ENCODE measurements around the gene GABRP.

Gene GABRP

GRCh38 chr5:170846416-170846815 lies 62.9 kb downstream of the GABRP start:
- Histone ChIP-seq H3K9me3 (ENCODE audit: severe bottlenecking) (no peaks in the 10 kb centered on the region), H3K27ac (no peak overlapping the region), H3K4me3 (ENCODE audit: low read depth, low read length) (no peak overlapping the region), H3K36me3 (no peaks in the 10 kb centered on the region), H3K27me3 (ENCODE audit: insufficient read depth, low read depth, severe bottlenecking) (no peaks in the 10 kb centered on the region)
- DNase-seq = no peak
- TF ChIP-seq CTCF (IDR thresholded peaks at IDR 0.05; ENCODE audit: low read depth, low read length) = no peak

GRCh38 chr5:170846846-170847245 lies 63.3 kb downstream of the GABRP start:
- H3K27me3 ChIP-seq (ENCODE audit: insufficient read depth, low read depth, severe bottlenecking) = no peaks in the 10 kb centered on the region

GRCh38 chr5:170848033-170848432 lies 64.5 kb downstream of the GABRP start:
- H3K36me3 ChIP-seq = no peaks in the 10 kb centered on the region
- no peak for DNase-seq

More at GRCh38 chr5:170846846-170847245, 63.3 kb downstream of the GABRP start:
- TF ChIP-seq CTCF (IDR thresholded peaks at IDR 0.05; ENCODE audit: low read depth, low read length) = no peak
- no peak overlapping the region for H3K4me3 ChIP-seq (ENCODE audit: low read depth, low read length)
- DNase-seq = no peak
- H3K9me3 ChIP-seq (ENCODE audit: severe bottlenecking) = no peaks in the 10 kb centered on the region
- no peak overlapping the region for H3K27ac ChIP-seq
- H3K36me3 ChIP-seq = no peaks in the 10 kb centered on the region

GRCh38 chr5:170849374-170849773 lies 65.8 kb downstream of the GABRP start:
- no peaks in the 10 kb centered on the region for H3K27me3 ChIP-seq (ENCODE audit: insufficient read depth, low read depth, severe bottlenecking)
- H3K36me3 ChIP-seq = no peaks in the 10 kb centered on the region
- no peak for TF ChIP-seq CTCF (IDR thresholded peaks at IDR 0.05; ENCODE audit: low read depth, low read length)
- no peak overlapping the region for H3K27ac ChIP-seq
- no peaks in the 10 kb centered on the region for H3K9me3 ChIP-seq (ENCODE audit: severe bottlenecking)
- H3K4me3 ChIP-seq (ENCODE audit: low read depth, low read length) = no peak overlapping the region
- DNase-seq = no peak

More at GRCh38 chr5:170848033-170848432, 64.5 kb downstream of the GABRP start:
- Histone ChIP-seq H3K9me3 (ENCODE audit: severe bottlenecking) (no peaks in the 10 kb centered on the region), H3K27ac (no peak overlapping the region), H3K4me3 (ENCODE audit: low read depth, low read length) (no peak overlapping the region), H3K27me3 (ENCODE audit: insufficient read depth, low read depth, severe bottlenecking) (no peaks in the 10 kb centered on the region)
- TF ChIP-seq CTCF (IDR thresholded peaks at IDR 0.05; ENCODE audit: low read depth, low read length) = no peak

- no peaks in the 10 kb centered on the region for H3K27me3 ChIP-seq (ENCODE audit: insufficient read depth, low read depth, severe bottlenecking)
- H3K27ac ChIP-seq = no peak overlapping the region
- DNase-seq = no peak
- no peak overlapping the region for H3K4me3 ChIP-seq (ENCODE audit: low read depth, low read length)
- H3K9me3 ChIP-seq (ENCODE audit: severe bottlenecking) = no peaks in the 10 kb centered on the region
- TF ChIP-seq CTCF (IDR thresholded peaks at IDR 0.05; ENCODE audit: low read depth, low read length) = no peak
- no peaks in the 10 kb centered on the region for H3K36me3 ChIP-seq
These were observed 71.0 kb downstream of the GABRP start for GRCh38 chr5:170854566-170854965.

DNA sequence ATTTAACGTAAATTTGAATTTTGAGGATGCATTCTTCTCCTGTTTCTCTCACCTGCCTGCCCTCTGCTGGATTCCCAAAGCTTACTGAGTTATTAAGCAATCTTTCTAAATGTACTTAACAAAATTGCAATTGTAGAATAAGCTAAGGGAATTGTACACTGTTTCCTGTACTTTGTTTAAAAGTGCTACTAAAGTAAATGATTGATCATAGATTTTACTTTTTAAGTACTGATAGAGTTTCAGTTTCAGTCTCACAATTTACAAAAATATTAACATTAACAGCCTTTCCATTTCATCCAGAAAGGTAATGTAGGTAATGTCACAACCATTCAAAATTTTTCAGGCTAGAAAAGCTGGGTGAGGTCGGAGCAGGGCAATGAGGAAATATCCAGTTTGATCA lies 73.5 kb downstream of the GABRP start:
- no peak for DNase-seq
- H3K27me3 ChIP-seq (ENCODE audit: insufficient read depth, low read depth, severe bottlenecking) = no peaks in the 10 kb centered on the region
- TF ChIP-seq CTCF (IDR thresholded peaks at IDR 0.05; ENCODE audit: low read depth, low read length) = no peak
- no peak overlapping the region for H3K4me3 ChIP-seq (ENCODE audit: low read depth, low read length)
- H3K36me3 ChIP-seq = peaks cover 3% of the 10 kb centered on the region; the same call in 1 of the 2 replicates
- H3K9me3 ChIP-seq (ENCODE audit: severe bottlenecking) = peaks cover 11% of the 10 kb centered on the region
- H3K27ac ChIP-seq = no peak overlapping the region

Data from WERI-Rb-1 (cell line).